Stimulated activated naive CD8-positive, alpha-beta T cell treated with anti-CD3 and anti-CD28 coated beads, Interleukin-15, Interleukin-2, amounts not matched to agents 100 U/mL and 50 U/mL, for 24 hours (primary cell): Measurements from ENCODE around the gene RRAS2.
"Not testable (repeated sequence)": the region's sequence is repeated elsewhere in the genome, so short reads cannot be mapped to it uniquely, and the experiment has no call there.

Experiments
- ATAC-seq: fragments of 150-1000 bp; cut with Tn5 transposase; one replicate; pipeline ENCODE4 v1.10.0; 2021
- DNase-seq: peaks from one replicate; pipeline ENCODE4 v3.0.0; 2021

The RRAS2 gene

GRCh38 chr11:14258221-14258935 lies 100.6 kb downstream of the RRAS2 start:
- ATAC-seq (peak; percentile 50), DNase-seq (no peak)

GRCh38 chr11:14255238-14255534 lies 103.8 kb downstream of the RRAS2 start:
- ATAC-seq, result no peak
- no peak for DNase-seq

GRCh38 chr11:14254533-14255237 lies 104.3 kb downstream of the RRAS2 start:
- ATAC-seq, result no peak

GRCh38 chr11:14253840-14254239 lies 105.1 kb downstream of the RRAS2 start:
- ATAC-seq (no peak), DNase-seq (no peak)

More at GRCh38 chr11:14254533-14255237, 104.3 kb downstream of the RRAS2 start:
- no peak for DNase-seq

- DNase-seq (no peak), ATAC-seq (no peak)
These were observed 105.6 kb downstream of the RRAS2 start for GRCh38 chr11:14253421-14253820.

- DNase-seq, ATAC-seq: not testable (repeated sequence)
These were observed 106.5 kb downstream of the RRAS2 start for GRCh38 chr11:14252501-14252900.

- no peak for ATAC-seq
- no peak for DNase-seq
These were observed 107.2 kb downstream of the RRAS2 start for GRCh38 chr11:14251754-14252153.

GRCh38 chr11:14249121-14249963 lies 109.6 kb downstream of the RRAS2 start:
- DNase-seq (peak; percentile 72), ATAC-seq (peak; percentile 38)

GRCh38 chr11:14248580-14248981 lies 110.4 kb downstream of the RRAS2 start:
- no peak for DNase-seq
- no peak for ATAC-seq

GRCh38 chr11:14245444-14245843 lies 113.5 kb downstream of the RRAS2 start:
- ATAC-seq (no peak), DNase-seq (no peak)

- DNase-seq, result no peak
- ATAC-seq, result no peak
These were observed 114.1 kb downstream of the RRAS2 start for GRCh38 chr11:14244926-14245325.

GRCh38 chr11:14242733-14243132 lies 116.2 kb downstream of the RRAS2 start:
- ATAC-seq, result no peak
- no peak for DNase-seq

- DNase-seq (no peak), ATAC-seq (no peak)
These were observed 116.8 kb downstream of the RRAS2 start for GRCh38 chr11:14242187-14242586.

GRCh38 chr11:14240951-14241350 lies 118.0 kb downstream of the RRAS2 start:
- DNase-seq (no peak), ATAC-seq (no peak)

GRCh38 chr11:14240221-14240620 lies 118.8 kb downstream of the RRAS2 start:
- no peak for ATAC-seq
- no peak for DNase-seq

- peak; percentile 41 for ATAC-seq
These were observed 121.5 kb downstream of the RRAS2 start for GRCh38 chr11:14237444-14237961.

GRCh38 chr11:14235701-14236100 lies 123.3 kb downstream of the RRAS2 start:
- no peak for DNase-seq
- ATAC-seq, result no peak

More at GRCh38 chr11:14237444-14237961, 121.5 kb downstream of the RRAS2 start:
- DNase-seq, result peak; percentile 10

- no peak for ATAC-seq
These were observed 124.5 kb downstream of the RRAS2 start for GRCh38 chr11:14234446-14234845.

GRCh38 chr11:14232652-14233051 lies 126.3 kb downstream of the RRAS2 start:
- DNase-seq (no peak), ATAC-seq (no peak)

More at GRCh38 chr11:14234446-14234845, 124.5 kb downstream of the RRAS2 start:
- no peak for DNase-seq

- ATAC-seq, result no peak
- DNase-seq, result no peak
These were observed 128.6 kb downstream of the RRAS2 start for GRCh38 chr11:14230407-14230806.

GRCh38 chr11:14229472-14229871 lies 129.5 kb downstream of the RRAS2 start:
- no peak for DNase-seq
- no peak for ATAC-seq

GRCh38 chr11:14228356-14228755 lies 130.6 kb downstream of the RRAS2 start:
- DNase-seq (no peak), ATAC-seq (no peak)
